Small intestine (tissue), 7 donors: ENCODE results near the gene TPPP. TPM values are rescaled to one million over a fixed set of nuclear protein-coding genes. Genes with fewer than 3 reads are reported as not detected.
"Not testable (repeated sequence)": the region's sequence is repeated elsewhere in the genome, so short reads cannot be mapped to it uniquely, and the experiment has no call there.

Experiments used
- DNase-seq, 2 donors: peaks; one replicate each; pipeline versions ENCODE4 v3.0.0 to v3.0.0-alpha.2; 2013
- FAIRE-seq: peaks from 2 replicates; lab custom pipeline; 2012; peaks lifted over from hg19 to GRCh38; lab: Jason Lieb, UNC
- H3K27ac ChIP-seq, 3 donors: one replicate each; pipeline ENCODE4 v1.5.1; 2013; ENCODE audit warnings: low read length in 2 of 3, mild to moderate bottlenecking in 2 of 3, control low read depth in 1 of 3, inconsistent platforms in 1 of 3, low read depth in 1 of 3, moderate library complexity in 1 of 3
- H3K27me3 ChIP-seq, 3 donors: one replicate each; pipeline ENCODE4 v1.6.1; 2013; ENCODE audit warnings: low read length in 3 of 3, inconsistent platforms in 1 of 3; ENCODE audit not compliant: control insufficient read depth in 3 of 3, insufficient read depth in 3 of 3
- H3K36me3 ChIP-seq, 3 donors: one replicate each; pipeline ENCODE4 v1.6.1; 2013; ENCODE audit warnings: low read length in 3 of 3, inconsistent platforms in 1 of 3, low read depth in 1 of 3, mild to moderate bottlenecking in 1 of 3, moderate library complexity in 1 of 3; ENCODE audit not compliant: control insufficient read depth in 3 of 3, insufficient read depth in 2 of 3
- H3K4me1 ChIP-seq, 3 donors: one replicate each; pipeline ENCODE4 v1.6.1; 2013; ENCODE audit warnings: low read length in 2 of 3, inconsistent platforms in 1 of 3, low read depth in 1 of 3, mild to moderate bottlenecking in 1 of 3, moderate library complexity in 1 of 3; ENCODE audit not compliant: control insufficient read depth in 3 of 3, insufficient read depth in 2 of 3
- H3K4me3 ChIP-seq, 3 donors: one replicate each; pipeline ENCODE4 v1.5.1; 2013; ENCODE audit warnings: low read length in 3 of 3, control low read depth in 1 of 3, inconsistent platforms in 1 of 3, low read depth in 1 of 3, mild to moderate bottlenecking in 1 of 3, moderate library complexity in 1 of 3
- H3K9me3 ChIP-seq, 2 donors: one replicate each; pipeline ENCODE4 v1.6.1; 2013; ENCODE audit warnings: low read depth in 1 of 2, low read length in 1 of 2; ENCODE audit not compliant: control insufficient read depth in 2 of 2, insufficient read depth in 1 of 2
- WGBS, 3 donors: extraction: QIAGEN DNeasy Blood & Tissue Kit; methylation state at CpG; one replicate each; pipeline ENCODE4 v1.1.7; 2013; 5-methylcytosine and 5-hydroxymethylcytosine counted together
- polyA plus RNA-seq, 4 donors: library from polyadenylated mRNA; stranded (reverse) in 3 of 4; unstranded in 1 of 4; fragments of 200-250 nt in 3 of 4; fragments of 120-200 nt in 1 of 4; gene quantifications; one replicate each; pipeline versions ENCODE4 v1.2.1 to v1.2.3, GENCODE V29; 2013
- donor health status: healthy with polysubstance abuse.
- donor health status: control.
- donor health status: control.
- donor health status: Bipolar disorder and iron deficiency.
- donor health status: healthy.

TPPP gene
- polyA plus RNA-seq, 4 donors, result 3.0 to 6.3 (median 5.5) TPM

DNA sequence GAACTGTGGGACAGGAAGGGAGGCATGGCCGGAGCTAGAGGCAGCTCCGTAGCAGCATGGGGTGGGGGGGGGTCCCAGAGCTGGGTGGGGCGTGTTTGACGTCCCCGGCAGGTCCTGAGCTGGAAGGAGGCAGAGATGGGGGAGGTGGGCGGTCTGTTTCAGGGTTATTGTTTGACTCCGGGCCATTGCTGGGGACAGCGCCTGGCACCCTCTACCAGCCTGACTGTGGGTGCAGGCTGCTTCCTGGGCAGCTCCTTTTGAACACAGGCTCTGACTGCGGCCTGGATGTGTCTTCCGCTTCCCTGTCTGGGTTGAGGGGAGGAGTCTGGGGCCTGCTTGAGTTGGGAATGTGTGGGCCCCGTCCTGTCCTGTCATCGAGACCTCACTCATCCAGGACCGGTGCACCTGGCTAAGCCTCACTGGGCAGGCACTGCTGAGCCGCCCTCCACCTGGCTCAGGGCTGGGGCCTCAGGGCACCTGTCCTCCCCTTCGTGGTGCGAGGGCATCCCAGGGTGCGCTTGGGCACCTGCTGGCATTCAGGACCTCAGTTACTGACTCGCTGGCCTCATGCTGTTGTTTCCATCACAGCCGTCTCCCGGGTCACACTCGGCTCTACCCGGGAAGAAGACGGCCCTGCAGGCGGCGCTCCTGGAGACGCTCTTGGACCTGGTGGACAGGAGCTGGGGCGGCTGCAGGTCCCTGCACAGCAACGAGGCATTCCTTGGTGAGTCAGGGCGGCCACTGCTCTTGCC lies 54.5 kb downstream of the TPPP start:
- 95 to 97% (median 95%) methylated on average over 27 to 29 of the region's 29 CpGs for WGBS, 3 donors
- Histone ChIP-seq H3K27ac (no peak overlapping the region), H3K36me3 (peaks cover 12 to 94% (median 12%) of the 10 kb centered on the region in 3 donors), H3K4me3 (no peak overlapping the region), H3K27me3 (no peaks in the 10 kb centered on the region), H3K4me1 (no peaks in the 10 kb centered on the region), H3K9me3 (peaks cover 0 to 15% of the 10 kb centered on the region in 2 donors)
- FAIRE-seq (no peak), DNase-seq (no peak)

DNA sequence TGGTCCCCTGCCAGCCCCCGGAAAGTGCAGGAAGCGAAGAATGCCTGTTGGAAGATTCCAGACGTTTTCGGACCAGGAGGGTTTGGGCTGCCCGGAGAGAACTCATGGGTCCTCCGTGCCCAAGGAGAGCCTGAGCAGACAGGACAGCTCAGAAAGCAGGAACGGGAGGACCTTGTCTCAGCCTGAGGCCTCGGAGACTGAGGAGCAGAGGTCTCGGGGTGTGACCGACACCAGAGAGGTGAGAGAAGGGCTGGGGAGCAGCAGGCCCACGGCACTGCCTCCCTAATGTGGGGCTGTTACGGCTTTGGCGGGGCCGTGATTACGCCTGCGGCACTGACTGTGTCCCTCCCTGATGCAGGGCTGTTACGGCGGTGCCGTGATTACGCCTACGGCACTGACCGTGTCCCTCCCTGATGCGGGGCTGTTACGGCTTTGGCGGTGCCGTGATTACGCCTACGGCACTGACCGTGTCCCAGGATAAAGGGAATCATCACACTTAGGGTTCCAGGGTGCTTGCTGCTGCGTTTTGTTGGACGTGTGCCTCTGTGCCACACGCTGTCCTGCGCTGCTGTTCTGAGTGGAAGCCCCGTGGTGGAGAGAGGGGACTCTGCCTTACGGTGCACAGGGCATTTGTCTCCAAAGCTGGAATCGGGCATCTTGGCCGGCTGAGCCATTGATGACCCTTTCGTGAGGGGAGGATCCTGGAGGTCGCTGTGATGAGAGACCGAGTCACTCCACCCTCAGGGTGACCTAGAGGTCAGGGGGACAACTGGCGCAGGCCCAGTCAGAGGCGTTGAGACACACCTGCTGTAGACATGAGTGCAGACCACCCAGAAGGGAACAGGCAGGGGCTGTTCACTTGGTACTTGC lies 55.3 kb downstream of the TPPP start:
- FAIRE-seq (no peak), DNase-seq (no peak)
- Histone ChIP-seq H3K27ac (no peak overlapping the region), H3K9me3 (peaks cover 0 to 15% of the 10 kb centered on the region in 2 donors), H3K4me3 (no peak overlapping the region), H3K27me3 (no peaks in the 10 kb centered on the region), H3K4me1 (no peaks in the 10 kb centered on the region), H3K36me3 (peaks cover 12 to 90% (median 12%) of the 10 kb centered on the region in 3 donors)
- whole genome bisulfite sequencing, 3 donors, result 95 to 97% (median 96%) methylated on average over 41 to 42 of the region's 42 CpGs

- H3K9me3 ChIP-seq, result peaks cover 0 to 15% of the 10 kb centered on the region in 2 donors
- DNase-seq (no peak), FAIRE-seq (no peak)
- H3K27ac ChIP-seq, result no peak overlapping the region
- no peaks in the 10 kb centered on the region for H3K27me3 ChIP-seq
- H3K36me3 ChIP-seq, result peaks cover 12 to 82% (median 12%) of the 10 kb centered on the region in 3 donors
- 88 to 97% (median 93%) methylated on average over 20 of the region's 20 CpGs for WGBS, 3 donors
- no peak overlapping the region for H3K4me3 ChIP-seq
- no peaks in the 10 kb centered on the region for H3K4me1 ChIP-seq
Observed at GRCh38 chr5:636951-637350, 56.2 kb downstream of the TPPP start.

DNA sequence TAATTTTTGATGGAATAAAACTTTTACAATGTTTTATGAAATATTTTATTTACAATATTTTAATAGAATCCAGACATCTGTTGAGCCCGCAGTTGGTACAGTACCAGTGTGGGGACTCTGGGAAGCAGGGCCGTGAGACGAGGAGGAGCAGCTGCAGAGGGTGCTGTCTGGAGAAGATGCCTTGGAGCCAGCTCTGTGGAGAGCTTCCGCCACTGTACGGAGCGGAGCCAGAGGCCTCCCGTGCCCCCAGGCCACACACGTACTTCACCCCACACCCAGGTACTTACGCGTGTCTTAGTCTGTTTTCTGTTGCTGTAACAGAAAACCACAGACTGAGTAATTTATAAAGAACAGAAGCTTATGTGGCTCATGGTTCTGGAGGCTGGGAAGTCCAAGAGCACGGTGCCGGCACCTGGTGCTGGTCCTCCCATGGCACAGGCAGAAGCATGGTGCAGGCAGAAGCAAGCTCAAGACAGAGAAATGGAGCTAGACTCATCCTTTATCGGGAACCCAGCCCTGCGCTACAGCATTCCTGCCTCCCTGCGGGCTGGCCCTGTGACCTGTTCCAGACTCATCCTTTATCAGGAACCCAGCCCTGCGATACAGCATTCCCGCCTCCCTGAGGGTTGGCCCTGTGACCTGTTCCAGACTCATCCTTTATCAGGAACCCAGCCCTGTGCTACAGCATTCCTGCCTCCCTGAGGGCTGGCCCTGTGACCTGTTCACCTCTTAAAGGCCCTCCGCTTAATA lies 57.7 kb downstream of the TPPP start:
- no peak overlapping the region for H3K27ac ChIP-seq
- no peak for FAIRE-seq
- no peak for DNase-seq
- no peak overlapping the region for H3K4me3 ChIP-seq
- H3K4me1 ChIP-seq, result no peaks in the 10 kb centered on the region
- no peaks in the 10 kb centered on the region for H3K27me3 ChIP-seq
- peaks cover 0 to 15% of the 10 kb centered on the region in 2 donors for H3K9me3 ChIP-seq
- 92 to 98% (median 93%) methylated on average over 18 of the region's 18 CpGs for WGBS, 3 donors
- H3K36me3 ChIP-seq, result peaks cover 7 to 71% (median 12%) of the 10 kb centered on the region in 3 donors

GRCh38 chr5:634191-634590 lies 59.0 kb downstream of the TPPP start:
- no peaks in the 10 kb centered on the region for H3K4me1 ChIP-seq
- peaks cover 0 to 15% of the 10 kb centered on the region in 2 donors for H3K9me3 ChIP-seq
- no peak overlapping the region for H3K4me3 ChIP-seq
- H3K27me3 ChIP-seq, result no peaks in the 10 kb centered on the region
- DNase-seq (no peak), FAIRE-seq (no peak)
- H3K36me3 ChIP-seq, result peaks cover 7 to 58% (median 12%) of the 10 kb centered on the region in 3 donors
- H3K27ac ChIP-seq, result no peak overlapping the region
- 96 to 99% (median 96%) methylated on average over 12 of the region's 12 CpGs for WGBS, 3 donors

DNA sequence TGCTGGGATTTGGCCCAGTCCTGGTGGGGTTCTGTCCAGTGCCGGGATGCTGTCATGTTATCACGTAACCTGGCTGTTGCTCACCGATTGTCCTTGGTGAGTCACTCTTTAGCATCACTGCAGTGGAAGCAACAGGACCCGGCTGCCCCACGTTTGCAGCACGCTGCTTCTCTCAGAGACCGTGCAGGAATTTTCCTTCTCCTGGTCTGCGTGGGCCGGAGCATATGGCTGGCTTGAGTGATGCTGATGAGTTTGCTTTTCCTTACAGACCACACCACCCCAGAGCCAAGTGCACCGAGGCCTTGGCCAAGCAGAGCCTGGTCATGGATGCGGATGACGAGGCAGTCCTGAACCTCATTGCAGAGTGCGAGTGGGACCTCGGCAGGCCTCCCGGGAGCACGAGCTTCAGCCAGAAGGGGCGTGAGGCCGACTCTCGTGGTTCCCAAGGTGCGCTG lies 59.6 kb downstream of the TPPP start:
- DNase-seq (no peak), FAIRE-seq (no peak)
- H3K4me1 ChIP-seq, result no peaks in the 10 kb centered on the region
- peaks cover 7 to 55% (median 11%) of the 10 kb centered on the region in 3 donors for H3K36me3 ChIP-seq
- 84 to 96% (median 93%) methylated on average over 20 of the region's 20 CpGs for WGBS, 3 donors
- H3K27ac ChIP-seq, result no peak overlapping the region
- H3K4me3 ChIP-seq, result no peak overlapping the region
- peaks cover 0 to 15% of the 10 kb centered on the region in 2 donors for H3K9me3 ChIP-seq
- H3K27me3 ChIP-seq, result no peaks in the 10 kb centered on the region

GRCh38 chr5:628351-629205 lies 64.6 kb downstream of the TPPP start:
- not testable (repeated sequence) for H3K27me3 ChIP-seq, DNase-seq, H3K4me3 ChIP-seq, FAIRE-seq, H3K9me3 ChIP-seq, H3K27ac ChIP-seq, H3K4me1 ChIP-seq
- peaks cover 0 to 50% (median 0%) of the 10 kb centered on the region in 3 donors for H3K36me3 ChIP-seq
- 82 to 90% (median 85%) methylated on average over 19 to 21 of the region's 21 CpGs for WGBS, 3 donors
